SK-N-SH (cell line): ENCODE data around the gene DNAH7. TPM values are rescaled to one million over a fixed set of nuclear protein-coding genes. Genes with fewer than 3 reads are reported as not detected.

Experiments
- CTCF ChIA-PET: fragments of 300-600, 350-600 bp; formaldehyde crosslinking; extraction: SDS; loops from one replicate; lab custom pipeline; 2021; lab: Yijun Ruan, JAX
- POLR2A ChIA-PET: fragments of 350-600 bp; sonication (Branson Sonifier 250); formaldehyde crosslinking; extraction: SDS; loops from one replicate; lab custom pipeline; 2020; ENCODE audit warnings: antibody characterized with exemption, inconsistent platforms; lab: Yijun Ruan, JAX
- DNase-seq: peaks from one replicate; pipeline ENCODE4 v3.0.0; 2012
- H2AFZ ChIP-seq: fragments of 200-600 bp; sonication (generic); 2 replicates; pipeline ENCODE4 v1.8.1; 2016; ENCODE audit warnings: antibody characterized with exemption, mild to moderate bottlenecking, low read depth
- H3F3A ChIP-seq: fragments of 200-600 bp; sonication (generic); replicated peaks from 2 replicates; pipeline ENCODE3; 2016; ENCODE audit warnings: antibody characterized with exemption, mild to moderate bottlenecking; ENCODE audit not compliant: insufficient read depth
- H3K27ac ChIP-seq, 2 experiments: fragments of 200-500 bp in 1 of 2; fragments of 200-600 bp in 1 of 2; sonication (Bioruptor generic) in 1 of 2; sonication (generic), shearing (Covaris generic) in 1 of 2; 2 replicates each; pipeline versions ENCODE4 v1.5.1 to v1.6.1; 2014 to 2016; ENCODE audit warnings: low read depth in 2 of 2, inconsistent platforms in 1 of 2, low read length in 1 of 2, mild to moderate bottlenecking in 1 of 2, mixed read lengths in 1 of 2
- H3K27me3 ChIP-seq: fragments of 200-600 bp; sonication (generic), shearing (Covaris generic); 2 replicates; pipeline ENCODE4 v1.6.1; 2016; ENCODE audit warnings: mixed run types; ENCODE audit not compliant: insufficient read depth
- H3K36me3 ChIP-seq, 2 experiments: fragments of 200-500 bp in 1 of 2; fragments of 200-600 bp in 1 of 2; sonication (Bioruptor generic) in 1 of 2; sonication (generic) in 1 of 2; replicated peaks in 1 of 2; 2 replicates each; pipeline versions ENCODE3 to v1.5.1; 2014 to 2016; ENCODE audit warnings: low read length in 1 of 2, mild to moderate bottlenecking in 1 of 2; ENCODE audit not compliant: insufficient read depth in 2 of 2, control insufficient read depth in 1 of 2
- H3K4me1 ChIP-seq, 2 experiments: fragments of 200-500 bp in 1 of 2; fragments of 200-600 bp in 1 of 2; sonication (Bioruptor generic) in 1 of 2; sonication (generic), shearing (Covaris generic) in 1 of 2; 2 replicates each; pipeline versions ENCODE4 v1.5.1 to v1.6.1; 2014 to 2016; ENCODE audit warnings: low read depth in 1 of 2, low read length in 1 of 2, mixed run types in 1 of 2; ENCODE audit not compliant: insufficient read depth in 2 of 2, control insufficient read depth in 1 of 2
- H3K4me2 ChIP-seq: fragments of 200-600 bp; sonication (generic), shearing (Covaris generic); 2 replicates; pipeline ENCODE4 v1.6.1; 2017; ENCODE audit warnings: mixed run types
- H3K4me3 ChIP-seq, 2 experiments: fragments of 200-500 bp in 1 of 2; fragments of 200-600 bp in 1 of 2; sonication (Bioruptor generic) in 1 of 2; sonication (generic), shearing (Covaris generic) in 1 of 2; 2 replicates each; pipeline versions ENCODE4 v1.5.1 to v1.8.1; 2014 to 2016; ENCODE audit warnings: low read depth in 2 of 2, inconsistent platforms in 1 of 2, low read length in 1 of 2, mild to moderate bottlenecking in 1 of 2, mixed read lengths in 1 of 2, moderate library complexity in 1 of 2
- H3K79me2 ChIP-seq: fragments of 200-600 bp; sonication (generic); 2 replicates; pipeline ENCODE4 v1.8.1; 2017; ENCODE audit warnings: mild to moderate bottlenecking; ENCODE audit not compliant: insufficient read depth
- H3K9ac ChIP-seq: fragments of 200-600 bp; sonication (generic); 2 replicates; pipeline ENCODE4 v1.6.1; 2017; ENCODE audit warnings: mixed run types
- H3K9me2 ChIP-seq: fragments of 200-600 bp; sonication (generic); 2 replicates; pipeline ENCODE4 v1.6.1; 2017; ENCODE audit warnings: mixed run types
- H3K9me3 ChIP-seq: fragments of 200-600 bp; sonication (generic); 2 replicates; pipeline ENCODE4 v1.6.1; 2017; ENCODE audit warnings: mixed run types, mild to moderate bottlenecking, moderate library complexity
- H4K20me1 ChIP-seq: fragments of 200-600 bp; sonication (generic); 2 replicates; pipeline ENCODE4 v1.6.1; 2017; ENCODE audit warnings: mild to moderate bottlenecking, mixed run types; ENCODE audit not compliant: insufficient read depth
- CHD2 ChIP-seq: fragments of 150-350 bp; IDR thresholded peaks from 2 replicates; pipeline ENCODE4 v1.6.1; 2018; ENCODE audit warnings: low read length; ENCODE audit not compliant: partially characterized antibody
- CTCF ChIP-seq: fragments of 200-600 bp; sonication (generic); IDR thresholded peaks from 2 replicates; pipeline ENCODE4 v1.6.1; 2017; ENCODE audit warnings: antibody characterized with exemption, mild to moderate bottlenecking, moderate library complexity
- EP300 ChIP-seq, 2 experiments: IDR thresholded peaks; 2 replicates each; pipeline versions ENCODE4 v1.4.0 to v1.6.1; 2012; ENCODE audit warnings: borderline replicate concordance in 1 of 2, low read depth in 1 of 2, low read length in 1 of 2
- FOXJ3 ChIP-seq: sonication (generic); formaldehyde crosslinking; IDR thresholded peaks from 2 replicates; pipeline ENCODE4 v1.5.1; 2020; ENCODE audit warnings: mild to moderate bottlenecking, missing genetic modification reagents
- IRF3 ChIP-seq: fragments of 150-350 bp; IDR thresholded peaks from 2 replicates; pipeline ENCODE4 v1.6.1; 2016; ENCODE audit warnings: mild to moderate bottlenecking, low read depth, low read length
- MAX ChIP-seq: IDR thresholded peaks from 2 replicates; pipeline ENCODE4 v1.4.0; 2012; ENCODE audit warnings: low read depth
- MXI1 ChIP-seq: IDR thresholded peaks from 2 replicates; pipeline ENCODE4 v1.6.1; 2012; ENCODE audit warnings: mild to moderate bottlenecking, low read depth, low read length, improper control_type of control experiment
- NFIC ChIP-seq: IDR thresholded peaks from 2 replicates; pipeline ENCODE4 v1.4.0; 2012; ENCODE audit warnings: borderline replicate concordance
- RAD21 ChIP-seq: IDR thresholded peaks from 2 replicates; pipeline ENCODE4 v1.6.1; 2012; ENCODE audit warnings: mild to moderate bottlenecking, low read length
- RCOR1 ChIP-seq: fragments of 150-350 bp; IDR thresholded peaks from 2 replicates; pipeline ENCODE4 v1.6.1; 2017; ENCODE audit warnings: antibody characterized with exemption, low read length
- RFX5 ChIP-seq: IDR thresholded peaks from 2 replicates; pipeline ENCODE4 v1.6.1; 2012; ENCODE audit warnings: mild to moderate bottlenecking, improper control_type of control experiment, low read length
- RXRA ChIP-seq: IDR thresholded peaks from 2 replicates; pipeline ENCODE4 v1.4.0; 2012; ENCODE audit warnings: low read depth, mild to moderate bottlenecking, borderline replicate concordance
- SIN3A ChIP-seq: IDR thresholded peaks from 2 replicates; pipeline ENCODE4 v1.6.1; 2012; ENCODE audit warnings: low read depth, mild to moderate bottlenecking, low read length, moderate library complexity, borderline replicate concordance
- SMC3 ChIP-seq: IDR thresholded peaks from 2 replicates; pipeline ENCODE4 v1.6.1; 2012; ENCODE audit warnings: low read depth, low read length, improper control_type of control experiment
- TAF1 ChIP-seq: IDR thresholded peaks from 2 replicates; pipeline ENCODE4 v1.6.1; 2012; ENCODE audit warnings: low read depth, mild to moderate bottlenecking, low read length, moderate library complexity, borderline replicate concordance
- TCF12 ChIP-seq: IDR thresholded peaks from 2 replicates; pipeline ENCODE4 v1.4.0; 2012
- whole genome bisulfite sequencing: methylation state at CpG from one replicate; pipeline ENCODE4 v1.1.6; 2017; ENCODE audit warnings: low lambda C conversion rate; 5-methylcytosine and 5-hydroxymethylcytosine counted together
- polyA plus RNA-seq, 3 experiments: library from polyadenylated mRNA; depleted of rRNA; stranded (reverse); fragments of >200 nt; gene quantifications; 2 replicates each; pipeline ENCODE4 v1.2.3, GENCODE V29; 2012
- TF ChIP-seq, protein P1 (sequence below): IDR thresholded peaks from 2 replicates; pipeline ENCODE4 v1.4.0; 2012; ENCODE audit warnings: low read depth, borderline replicate concordance

Gene DNAH7
- polyA plus RNA-seq, 1 of the 3 experiments (the other 2 are of a cell fraction) = 1.2 TPM

DNA sequence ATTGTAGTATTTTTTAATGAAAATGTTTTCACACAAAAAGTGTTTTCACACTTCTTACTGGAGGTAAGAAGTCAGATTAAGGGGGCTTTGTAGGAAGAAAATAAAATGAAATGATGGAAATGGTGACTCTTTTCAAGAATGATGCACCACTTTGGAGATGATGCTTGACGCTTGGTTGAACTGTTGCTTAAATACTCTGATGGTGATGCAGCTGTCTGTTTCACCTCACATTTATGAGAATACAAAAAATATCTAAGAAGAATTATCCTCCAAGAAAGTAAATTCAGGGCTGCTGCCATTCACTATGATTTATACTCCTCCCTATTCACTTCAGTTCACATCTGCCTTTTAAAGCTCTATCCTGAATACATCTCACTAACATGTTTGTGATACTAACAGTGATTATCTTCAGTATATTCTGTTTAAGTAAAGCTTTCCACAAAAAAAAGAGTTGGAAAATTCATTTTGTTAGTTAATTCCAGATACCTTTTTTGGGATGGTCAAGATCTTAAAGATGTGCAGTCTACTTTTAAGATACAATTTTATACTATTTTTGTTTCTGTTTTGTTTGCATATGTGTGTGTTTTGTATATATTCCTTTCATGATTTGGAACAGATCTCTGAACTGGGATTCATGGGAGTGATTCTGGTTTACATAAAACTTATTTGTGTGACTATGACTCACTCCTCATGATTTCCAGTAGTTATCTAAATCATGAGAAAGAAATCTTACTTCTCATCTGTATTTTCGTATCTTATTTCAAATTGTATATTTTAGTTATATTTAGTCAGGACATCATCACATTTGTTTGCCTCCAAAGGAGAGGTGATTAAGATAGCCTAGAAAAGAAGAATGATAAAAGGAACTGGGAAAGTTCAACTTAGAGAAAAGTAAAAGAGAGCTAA, 358.5 kb downstream of the DNAH7 start (continued):
- TF ChIP-seq CTCF (no peak), MXI1 (no peak), TAF1 (no peak), TCF12 (peak; percentile 67), RCOR1 (no peak), IRF3 (no peak), RFX5 (no peak), SIN3A (no peak), EP300 (IDR thresholded peaks at IDR 0.05; ENCODE audit: borderline replicate concordance in 1 of 2, low read depth in 1 of 2, low read length in 1 of 2) (peak in 1 of 2 experiments; percentile 44; a peak in 1 of 4 replicates)

GRCh38 chr2:195706161-195706900, 362.3 kb downstream of the DNAH7 start:
- Histone ChIP-seq H3K4me2 (no peak overlapping the region), H3K27me3 (no peaks in the 10 kb centered on the region), H3K9ac (no peak overlapping the region), H3K9me3 (no peaks in the 10 kb centered on the region), H3K9me2 (no peaks in the 10 kb centered on the region), H3K27ac (peak overlapping the region in 1 of 2 experiments; percentile 28; a peak in 1 of 4 replicates), H3K4me1 (peaks cover 0 to 7% of the 10 kb centered on the region in 2 experiments; a peak in 2 of 4 replicates), H3F3A (peaks cover 20% of the 10 kb centered on the region), H4K20me1 (no peaks in the 10 kb centered on the region), H3K79me2 (no peaks in the 10 kb centered on the region; the same call in 1 of the 2 replicates), H2AFZ (no peak overlapping the region), H3K36me3 (peaks cover 0 to 3% of the 10 kb centered on the region in 2 experiments), H3K4me3 (no peak overlapping the region)
- 85% methylated on average over 5 of the region's 5 CpGs for whole genome bisulfite sequencing
- DNase-seq = no peak
- ChIA-PET POLR2A (no interaction called here), CTCF (no interaction called here)
- TF ChIP-seq RCOR1 (no peak), RAD21 (no peak), SMC3 (no peak), RXRA (no peak), RFX5 (no peak), EP300 (IDR thresholded peaks at IDR 0.05; ENCODE audit: borderline replicate concordance in 1 of 2, low read depth in 1 of 2, low read length in 1 of 2) (no peak), FOXJ3 (CRISPR knock-in tag) (no peak), IRF3 (no peak), NFIC (no peak), CHD2 (no peak), MAX (no peak)
- TF ChIP-seq, protein P1, sequence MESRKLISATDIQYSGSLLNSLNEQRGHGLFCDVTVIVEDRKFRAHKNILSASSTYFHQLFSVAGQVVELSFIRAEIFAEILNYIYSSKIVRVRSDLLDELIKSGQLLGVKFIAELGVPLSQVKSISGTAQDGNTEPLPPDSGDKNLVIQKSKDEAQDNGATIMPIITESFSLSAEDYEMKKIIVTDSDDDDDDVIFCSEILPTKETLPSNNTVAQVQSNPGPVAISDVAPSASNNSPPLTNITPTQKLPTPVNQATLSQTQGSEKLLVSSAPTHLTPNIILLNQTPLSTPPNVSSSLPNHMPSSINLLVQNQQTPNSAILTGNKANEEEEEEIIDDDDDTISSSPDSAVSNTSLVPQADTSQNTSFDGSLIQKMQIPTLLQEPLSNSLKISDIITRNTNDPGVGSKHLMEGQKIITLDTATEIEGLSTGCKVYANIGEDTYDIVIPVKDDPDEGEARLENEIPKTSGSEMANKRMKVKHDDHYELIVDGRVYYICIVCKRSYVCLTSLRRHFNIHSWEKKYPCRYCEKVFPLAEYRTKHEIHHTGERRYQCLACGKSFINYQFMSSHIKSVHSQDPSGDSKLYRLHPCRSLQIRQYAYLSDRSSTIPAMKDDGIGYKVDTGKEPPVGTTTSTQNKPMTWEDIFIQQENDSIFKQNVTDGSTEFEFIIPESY = no peak
